ENCODE measurements around the gene S1PR4. TPM values are rescaled to one million over a fixed set of nuclear protein-coding genes. Genes with fewer than 3 reads are reported as not detected.

Gene S1PR4
- 10 to 100 TPM in 1 of 4 donors, 1 to 10 TPM in 3; 1.1 to 35.3 (median 9.4) TPM for total RNA-seq

- ATAC-seq (ENCODE audit: low FRiP score): no peak
- no peak for TF ChIP-seq CTCF (IDR thresholded peaks at IDR 0.05)
- DNase-seq (ENCODE audit: low spot score): no peak
Observed at GRCh38 chr19:3178377-3178972, at the start of gene S1PR4. TSS of gene S1PR4 (plus strand) at chr19:3178769. CDS start at chr19:3178793, 24 bp downstream.

- ATAC-seq (ENCODE audit: low FRiP score) (no peak), DNase-seq (ENCODE audit: low spot score) (no peak)
Observed at GRCh38 chr19:3129112-3129511, 49.5 kb upstream of the S1PR4 start.

GRCh38 chr19:3131168-3131567, 47.4 kb upstream of the S1PR4 start:
- no peak for TF ChIP-seq CTCF (IDR thresholded peaks at IDR 0.05)
- ATAC-seq (ENCODE audit: low FRiP score) (no peak), DNase-seq (ENCODE audit: low spot score) (no peak)

More at GRCh38 chr19:3129112-3129511, 49.5 kb upstream of the S1PR4 start:
- TF ChIP-seq CTCF (IDR thresholded peaks at IDR 0.05): no peak

GRCh38 chr19:3132971-3133792, 45.4 kb upstream of the S1PR4 start:
- no peak for DNase-seq (ENCODE audit: low spot score)
- ATAC-seq (ENCODE audit: low FRiP score): peak; percentile 22
- no peak for TF ChIP-seq CTCF (IDR thresholded peaks at IDR 0.05)

GRCh38 chr19:3133793-3134116, 44.8 kb upstream of the S1PR4 start:
- TF ChIP-seq CTCF (IDR thresholded peaks at IDR 0.05): no peak
- DNase-seq (ENCODE audit: low spot score) (no peak), ATAC-seq (ENCODE audit: low FRiP score) (no peak)

GRCh38 chr19:3135961-3136683, 42.4 kb upstream of the S1PR4 start, which contains the start of gene GNA15:
TSS of gene GNA15 (plus strand) at chr19:3136033. CDS start at chr19:3136451, 418 bp downstream.
- no peak for DNase-seq (ENCODE audit: low spot score)
- ATAC-seq (ENCODE audit: low FRiP score): no peak
- TF ChIP-seq CTCF (IDR thresholded peaks at IDR 0.05): no peak

All from omental fat pad (tissue), 4 donors.